Activated naive CD8-positive, alpha-beta T cell (primary cell): Measurements from ENCODE around the gene CCDC15.

Source experiments
- H3K27ac Mint-ChIP-seq: one replicate; pipeline ENCODE4 v1.8.0; 2021; ENCODE audit warnings: mixed read lengths
- H3K27me3 Mint-ChIP-seq: one replicate; pipeline ENCODE4 v1.8.0; 2021; ENCODE audit warnings: mixed read lengths
- H3K36me3 Mint-ChIP-seq: one replicate; pipeline ENCODE4 v1.8.0; 2021; ENCODE audit warnings: mixed read lengths
- H3K4me1 Mint-ChIP-seq: one replicate; pipeline ENCODE4 v1.8.0; 2021; ENCODE audit warnings: low read depth, mixed read lengths
- H3K4me3 Mint-ChIP-seq: one replicate; pipeline ENCODE4 v1.8.0; 2021; ENCODE audit warnings: mild to moderate bottlenecking, mixed read lengths
- H3K9me3 Mint-ChIP-seq: one replicate; pipeline ENCODE4 v1.8.0; 2021; ENCODE audit warnings: low read depth, mixed read lengths

The CCDC15 gene

DNA sequence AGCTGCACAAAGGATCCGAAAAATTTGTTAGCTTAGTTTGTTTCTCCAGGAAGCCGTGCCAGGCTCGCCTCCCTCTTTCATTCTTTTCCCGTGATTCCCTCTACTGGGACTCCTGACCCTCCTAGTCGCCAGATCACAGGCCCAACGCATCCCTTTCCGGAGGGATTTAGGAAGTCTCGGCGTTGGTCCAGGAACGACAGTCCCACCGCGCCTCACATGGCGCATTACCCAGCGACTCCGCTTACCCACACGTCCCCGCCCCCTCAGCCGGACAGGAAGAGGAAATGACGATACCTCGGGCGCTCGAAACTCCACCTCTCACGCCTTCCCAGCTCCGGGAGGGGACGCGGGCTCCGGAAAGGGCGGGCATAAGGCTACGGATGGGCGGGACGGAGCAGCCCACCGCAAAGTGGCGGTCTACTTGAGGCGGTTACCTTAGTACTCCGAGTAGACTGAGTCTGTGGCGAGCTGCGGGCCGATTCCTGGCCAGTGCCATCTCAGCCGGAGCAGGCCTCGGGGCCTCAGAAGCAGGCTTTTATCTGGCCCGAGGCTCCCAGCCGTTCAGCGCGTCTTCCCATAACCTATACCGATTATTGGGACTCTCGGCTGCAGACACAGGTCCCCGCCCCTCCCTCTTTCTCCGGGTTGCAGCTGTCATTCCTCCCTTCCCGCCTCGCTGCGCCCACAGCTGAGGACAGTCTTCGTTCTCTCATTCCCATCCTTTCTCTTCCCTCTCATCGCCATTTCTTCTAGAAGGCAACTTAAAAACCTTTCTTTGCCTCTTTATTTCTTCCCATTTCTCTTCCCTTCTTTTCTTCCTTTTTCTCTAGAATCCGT lies at the start of gene CCDC15:
Gene CCDC15, plus strand, starts transcription at position 450 of the 837 bp plus-strand sequence. CDS start 531 bp downstream, outside the sequence.
- H3K36me3 Mint-ChIP-seq: no peaks in the 10 kb centered on the region
- H3K9me3 Mint-ChIP-seq: no peaks in the 10 kb centered on the region
- peak within 1 kb of the TSS; percentile 9 for H3K27ac Mint-ChIP-seq
- no peaks in the 10 kb centered on the region for H3K27me3 Mint-ChIP-seq
- no peaks in the 10 kb centered on the region for H3K4me1 Mint-ChIP-seq
- no peak within 1 kb of the TSS for H3K4me3 Mint-ChIP-seq

DNA sequence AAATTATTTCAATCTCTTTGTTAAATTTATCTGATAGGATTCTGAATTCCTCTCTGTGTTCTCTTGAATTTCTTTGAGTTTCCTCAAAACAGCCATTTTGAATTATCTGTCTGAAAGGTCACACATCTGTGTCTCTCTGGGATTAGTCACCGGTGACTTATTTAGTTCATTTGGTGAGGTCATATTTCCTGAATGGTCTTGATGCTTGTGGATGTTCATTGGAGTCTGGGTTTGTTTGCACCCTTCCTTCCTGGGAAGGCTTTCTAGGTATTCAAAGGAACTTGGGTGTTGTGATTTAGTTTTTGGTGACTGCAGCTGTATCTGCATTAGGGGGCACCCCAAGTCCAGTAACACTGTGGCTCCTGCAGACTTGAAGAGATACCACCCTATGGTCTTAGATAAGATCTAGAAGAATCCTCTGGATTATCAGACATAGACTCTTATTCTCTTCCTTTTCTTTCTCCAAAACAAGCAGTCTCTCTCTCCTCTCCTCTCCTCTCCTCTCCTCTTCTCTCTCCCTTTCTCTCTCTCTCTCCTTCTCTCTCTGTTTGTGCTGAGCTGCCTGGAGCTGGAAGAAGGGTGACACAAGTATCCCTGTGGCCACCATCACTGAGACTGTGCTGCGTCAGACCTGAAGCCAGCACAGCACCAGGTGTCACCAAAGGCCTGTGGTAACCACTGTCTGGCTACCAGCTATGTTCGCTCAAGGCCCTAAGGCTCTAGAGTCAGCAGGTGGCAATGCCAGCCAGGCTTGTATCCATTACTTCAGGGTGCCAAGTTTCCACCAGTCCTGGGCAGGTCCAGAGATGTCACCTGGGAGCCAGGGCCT lies 38.2 kb upstream of the CCDC15 start:
- no peaks in the 10 kb centered on the region for H3K9me3 Mint-ChIP-seq
- no peaks in the 10 kb centered on the region for H3K36me3 Mint-ChIP-seq
- H3K27me3 Mint-ChIP-seq: no peaks in the 10 kb centered on the region
- H3K4me3 Mint-ChIP-seq: no peak overlapping the region
- no peak overlapping the region for H3K27ac Mint-ChIP-seq
- H3K4me1 Mint-ChIP-seq: peaks cover 5% of the 10 kb centered on the region

DNA sequence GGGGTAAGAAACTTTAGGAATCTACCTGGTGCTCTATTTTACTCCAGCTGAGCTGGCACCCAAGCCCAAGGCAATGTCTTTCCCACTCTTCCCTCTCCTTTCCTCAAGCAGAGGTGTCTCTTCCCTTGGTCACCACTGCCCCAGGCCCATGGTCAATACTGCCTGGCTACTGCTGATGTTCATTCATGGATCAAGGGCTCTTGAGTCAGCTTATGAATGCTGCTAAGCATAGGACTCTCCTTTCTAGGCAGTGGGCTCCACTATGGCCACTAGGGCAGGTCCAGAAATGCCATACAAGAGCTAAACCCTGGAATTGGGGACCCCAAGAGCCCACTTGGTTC lies 37.7 kb upstream of the CCDC15 start:
- H3K36me3 Mint-ChIP-seq: no peaks in the 10 kb centered on the region
- no peak overlapping the region for H3K27ac Mint-ChIP-seq
- no peaks in the 10 kb centered on the region for H3K9me3 Mint-ChIP-seq
- H3K27me3 Mint-ChIP-seq: no peaks in the 10 kb centered on the region
- H3K4me3 Mint-ChIP-seq: no peak overlapping the region
- peaks cover 6% of the 10 kb centered on the region for H3K4me1 Mint-ChIP-seq

GRCh38 chr11:124917115-124917637 lies 36.8 kb upstream of the CCDC15 start:
- Mint-ChIP-seq H3K4me1 (peaks cover 12% of the 10 kb centered on the region), H3K9me3 (no peaks in the 10 kb centered on the region), H3K36me3 (no peaks in the 10 kb centered on the region), H3K27me3 (no peaks in the 10 kb centered on the region), H3K4me3 (no peak overlapping the region), H3K27ac (no peak overlapping the region)

- Mint-ChIP-seq H3K27me3 (no peaks in the 10 kb centered on the region), H3K9me3 (no peaks in the 10 kb centered on the region), H3K36me3 (no peaks in the 10 kb centered on the region), H3K27ac (no peak within 1 kb of the TSS), H3K4me1 (peaks cover 29% of the 10 kb centered on the region), H3K4me3 (peak within 1 kb of the TSS; percentile 23)
These were observed 35.1 kb upstream of the CCDC15 start, which contains the start of gene HEPN1 for GRCh38 chr11:124918950-124919349. HEPN1 (plus strand) TSS chr11:124919250.

- Mint-ChIP-seq H3K4me3 (peak overlapping the region; percentile 23), H3K27ac (no peak overlapping the region), H3K9me3 (no peaks in the 10 kb centered on the region), H3K27me3 (no peaks in the 10 kb centered on the region), H3K36me3 (no peaks in the 10 kb centered on the region), H3K4me1 (peaks cover 33% of the 10 kb centered on the region)
These were observed 34.1 kb upstream of the CCDC15 start for GRCh38 chr11:124919898-124920297.

GRCh38 chr11:124920356-124920755 lies 33.6 kb upstream of the CCDC15 start:
- Mint-ChIP-seq H3K9me3 (no peaks in the 10 kb centered on the region), H3K27me3 (no peaks in the 10 kb centered on the region), H3K4me3 (peak overlapping the region; percentile 79), H3K36me3 (no peaks in the 10 kb centered on the region), H3K27ac (no peak overlapping the region), H3K4me1 (peaks cover 33% of the 10 kb centered on the region)

DNA sequence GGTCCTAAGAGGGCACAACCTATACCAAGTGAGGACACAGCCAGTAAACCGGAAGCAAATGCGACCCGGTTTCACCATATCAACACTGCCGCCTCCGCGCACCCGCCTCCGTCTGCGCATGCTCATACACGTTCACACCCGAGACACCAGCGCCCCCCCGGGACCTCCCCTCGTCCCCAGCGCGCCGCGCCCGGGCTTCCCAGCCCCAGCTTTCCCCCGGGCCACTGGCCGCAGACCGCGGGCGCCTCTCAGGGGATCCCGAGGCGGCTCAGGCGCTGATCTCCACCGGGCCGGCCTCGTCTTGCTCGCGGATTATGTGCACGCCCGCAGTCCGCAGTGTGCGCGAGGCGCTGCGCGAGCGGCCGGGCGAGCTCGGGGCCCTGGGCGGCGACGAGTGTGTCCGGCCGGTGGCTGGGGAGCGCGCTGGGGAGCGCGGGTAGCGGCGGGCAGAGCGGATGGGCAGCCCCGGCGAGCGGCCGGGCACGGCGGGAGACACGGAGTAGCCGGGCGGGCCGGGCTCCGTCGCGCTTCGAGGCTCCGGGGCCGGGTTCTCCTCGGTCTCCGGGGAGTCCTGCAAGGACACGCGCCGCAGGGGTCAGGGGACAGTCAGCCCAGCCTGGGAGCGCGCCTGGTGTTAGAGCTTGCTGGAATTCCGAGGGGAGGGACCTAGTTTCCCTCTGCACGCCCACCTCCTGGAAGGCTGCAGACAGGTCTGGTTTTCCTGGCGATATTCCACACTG lies 33.0 kb upstream of the CCDC15 start:
- peak overlapping the region; percentile 41 for H3K27ac Mint-ChIP-seq
- H3K9me3 Mint-ChIP-seq: no peaks in the 10 kb centered on the region
- H3K36me3 Mint-ChIP-seq: no peaks in the 10 kb centered on the region
- peak overlapping the region; percentile 79 for H3K4me3 Mint-ChIP-seq
- H3K4me1 Mint-ChIP-seq: peaks cover 33% of the 10 kb centered on the region
- H3K27me3 Mint-ChIP-seq: no peaks in the 10 kb centered on the region

DNA sequence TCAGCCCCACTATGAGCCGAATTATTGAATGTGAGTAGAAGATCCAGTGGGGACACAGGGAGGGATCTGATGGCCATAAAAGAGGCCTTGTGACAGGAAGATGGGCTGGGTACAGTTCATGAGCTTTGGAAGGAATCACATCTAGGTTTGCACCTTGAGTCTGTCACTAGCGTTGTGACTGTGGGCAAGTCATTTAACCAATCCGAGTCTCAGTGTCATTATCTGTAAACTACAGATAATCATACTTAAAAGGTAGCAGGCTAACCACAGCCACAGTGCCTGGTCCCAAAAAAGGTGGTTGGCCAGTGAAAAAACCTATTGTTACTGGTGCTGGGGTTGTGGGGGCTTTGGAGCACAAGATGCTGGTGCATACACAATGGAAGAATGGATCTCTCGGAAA lies 31.2 kb upstream of the CCDC15 start:
- Mint-ChIP-seq H3K36me3 (no peaks in the 10 kb centered on the region), H3K9me3 (no peaks in the 10 kb centered on the region), H3K27me3 (no peaks in the 10 kb centered on the region), H3K4me1 (peaks cover 33% of the 10 kb centered on the region), H3K4me3 (peak overlapping the region; percentile 39), H3K27ac (no peak overlapping the region)

GRCh38 chr11:124923296-124923695 lies 30.7 kb upstream of the CCDC15 start:
- H3K27ac Mint-ChIP-seq: no peak overlapping the region
- H3K4me1 Mint-ChIP-seq: peaks cover 33% of the 10 kb centered on the region
- no peaks in the 10 kb centered on the region for H3K9me3 Mint-ChIP-seq
- no peaks in the 10 kb centered on the region for H3K27me3 Mint-ChIP-seq
- H3K36me3 Mint-ChIP-seq: no peaks in the 10 kb centered on the region
- H3K4me3 Mint-ChIP-seq: peak overlapping the region; percentile 39

DNA sequence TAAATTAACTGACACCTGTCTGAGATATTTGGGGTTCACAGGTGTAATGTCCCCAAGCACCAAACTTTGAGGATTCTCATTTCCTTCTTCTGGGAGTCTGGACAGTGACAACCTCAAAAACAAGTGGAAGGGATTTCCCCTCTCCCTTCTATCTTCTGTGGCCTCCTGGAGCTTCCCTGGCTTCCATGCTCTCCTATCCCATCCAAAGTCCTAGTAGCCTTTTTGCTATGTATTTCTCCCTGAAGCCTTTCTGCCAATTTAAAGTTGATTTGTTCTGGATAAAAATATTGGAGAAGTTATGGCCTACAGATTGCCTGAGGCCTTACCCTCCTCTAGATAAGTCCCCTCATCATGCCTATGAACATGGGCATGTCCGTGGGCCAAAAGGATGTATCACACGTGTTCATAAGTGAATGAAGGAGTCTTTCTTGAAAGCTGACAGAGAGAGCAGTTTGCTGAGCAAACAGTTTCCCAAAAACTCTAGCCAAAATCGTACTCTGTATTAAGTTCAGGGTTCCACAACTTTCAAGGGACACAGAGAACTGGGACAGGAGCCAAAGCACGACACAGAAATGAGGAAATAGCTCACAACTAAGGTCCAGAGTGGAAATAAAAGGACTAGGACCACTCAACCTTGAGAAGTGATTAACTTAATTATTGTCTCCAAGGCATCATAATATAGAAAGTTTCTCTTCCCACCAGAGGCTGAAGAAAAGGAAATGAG lies 24.9 kb upstream of the CCDC15 start:
- no peak overlapping the region for H3K4me3 Mint-ChIP-seq
- no peaks in the 10 kb centered on the region for H3K36me3 Mint-ChIP-seq
- H3K9me3 Mint-ChIP-seq: no peaks in the 10 kb centered on the region
- H3K27ac Mint-ChIP-seq: no peak overlapping the region
- no peaks in the 10 kb centered on the region for H3K27me3 Mint-ChIP-seq
- H3K4me1 Mint-ChIP-seq: peaks cover 14% of the 10 kb centered on the region

DNA sequence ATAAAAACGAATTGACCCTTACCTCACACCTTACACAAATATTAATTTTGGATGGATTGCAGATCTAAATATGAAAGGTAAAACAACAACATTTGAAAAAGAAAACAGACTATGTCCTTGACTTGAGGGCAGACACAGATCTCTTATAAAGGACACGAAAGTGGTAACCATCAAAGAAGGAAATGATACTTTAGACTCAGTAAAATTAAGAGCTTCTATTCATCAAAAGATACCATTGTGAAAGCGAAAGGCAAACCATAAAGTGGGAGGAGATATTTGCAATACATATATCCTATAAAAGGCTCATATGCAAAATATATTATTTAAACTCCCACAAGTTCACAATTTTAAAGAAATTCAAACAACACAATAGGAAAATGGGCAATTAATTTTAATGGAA lies 23.2 kb upstream of the CCDC15 start:
- no peaks in the 10 kb centered on the region for H3K36me3 Mint-ChIP-seq
- H3K9me3 Mint-ChIP-seq: no peaks in the 10 kb centered on the region
- H3K27ac Mint-ChIP-seq: peak overlapping the region; percentile 59
- H3K27me3 Mint-ChIP-seq: no peaks in the 10 kb centered on the region
- H3K4me3 Mint-ChIP-seq: no peak overlapping the region
- H3K4me1 Mint-ChIP-seq: peaks cover 12% of the 10 kb centered on the region

DNA sequence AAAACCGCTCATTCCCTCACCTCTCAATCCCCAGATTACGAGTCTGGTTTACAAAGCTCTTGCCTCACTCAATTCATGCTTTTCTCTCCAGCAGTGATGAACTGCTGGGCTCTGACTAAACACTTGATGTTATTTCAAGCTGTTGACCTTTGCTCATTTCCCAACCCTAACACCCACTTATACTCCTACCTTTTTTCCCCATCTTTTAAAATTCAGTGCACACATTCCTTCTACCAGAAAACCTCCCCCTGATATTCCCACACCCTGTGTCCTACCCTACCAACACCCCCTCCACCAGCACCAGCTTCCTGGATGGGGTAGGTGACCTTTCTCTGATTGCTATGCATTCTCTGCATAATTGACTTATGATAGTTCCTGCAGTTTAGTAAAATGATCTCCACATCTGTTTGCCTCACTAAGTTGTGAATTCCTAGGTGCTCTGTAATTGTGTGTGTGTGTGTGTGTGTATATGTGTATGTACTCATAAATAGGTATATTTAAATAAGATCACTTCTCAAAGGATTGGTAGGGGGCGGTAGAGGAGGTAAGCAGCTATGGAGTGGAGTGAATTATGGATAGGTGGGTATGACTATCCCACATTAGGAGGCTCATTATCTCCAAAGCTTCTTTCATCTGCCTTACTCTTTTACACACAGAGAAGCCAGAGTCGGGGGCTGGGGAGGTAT lies 19.0 kb upstream of the CCDC15 start:
- no peaks in the 10 kb centered on the region for H3K9me3 Mint-ChIP-seq
- no peak overlapping the region for H3K4me3 Mint-ChIP-seq
- no peaks in the 10 kb centered on the region for H3K36me3 Mint-ChIP-seq
- no peaks in the 10 kb centered on the region for H3K27me3 Mint-ChIP-seq
- no peak overlapping the region for H3K27ac Mint-ChIP-seq
- H3K4me1 Mint-ChIP-seq: peaks cover 12% of the 10 kb centered on the region
